ENCODE data around the gene SLC1A4. TPM values are rescaled to one million over a fixed set of nuclear protein-coding genes. Genes with fewer than 3 reads are reported as not detected.

The SLC1A4 gene
- total and polyA plus RNA-seq, 4 experiments from 2014 or later, result 1.6 to 10.3 (median 5.1) TPM

DNA sequence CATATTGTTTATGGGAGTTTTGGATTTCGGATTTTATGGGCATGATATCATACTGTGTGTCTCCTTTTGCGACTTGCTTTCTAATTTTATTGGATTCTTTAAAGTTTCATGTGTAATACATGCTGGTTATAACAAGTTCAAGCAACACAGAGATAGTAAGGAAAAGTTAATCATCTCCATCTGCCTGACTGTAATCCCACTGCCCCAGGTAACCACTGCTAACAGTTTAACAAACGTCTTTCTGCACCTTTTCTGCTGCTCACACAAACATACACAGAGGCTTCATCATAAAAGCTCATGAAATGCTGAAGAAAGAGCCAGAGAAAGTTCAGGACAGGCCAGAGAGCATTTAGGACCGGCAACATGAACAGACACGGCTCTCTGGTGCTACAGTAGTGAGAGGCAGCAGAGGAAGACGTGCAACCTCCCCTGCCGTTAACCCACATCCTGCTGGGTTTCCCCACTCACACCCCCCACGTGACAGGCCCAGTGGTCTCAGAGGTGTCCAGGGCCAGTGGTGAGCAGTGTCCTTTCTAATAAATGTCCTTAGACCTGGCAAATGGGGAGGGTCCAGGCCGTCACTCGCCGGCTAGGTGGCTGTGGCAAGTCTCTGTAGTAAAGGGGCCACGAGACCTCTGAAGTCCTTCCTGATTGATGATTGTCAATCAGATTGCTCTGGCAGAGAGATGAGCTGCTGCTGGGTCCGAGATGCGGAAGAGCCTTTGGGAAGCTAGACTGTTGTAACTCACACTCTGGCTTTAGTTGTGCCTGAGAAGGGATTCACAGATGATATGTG is 43.0 kb upstream of the SLC1A4 start:
- Mint-ChIP-seq H3K4me1 (peaks cover 26 to 44% (median 33%) of the 10 kb centered on the region in 4 donors), H3K4me3 (peak overlapping the region; percentile 67 to 89 (median 81)), H3K27ac (peak overlapping the region; percentile 77 to 93 (median 86)), H3K9me3 (no peaks in the 10 kb centered on the region), H3K27me3 (no peaks in the 10 kb centered on the region), H3K36me3 (no peaks in the 10 kb centered on the region)
- CTCF ChIA-PET (ENCODE audit: partially characterized antibody), result interaction anchor here (0.7 to 1.6 kb wide), 6 partner anchors 25 to 232 kb away, joined by 3 to 9 read pairs (median 3); no protein-coding TSS in a partner anchor
- DNase-seq, result peak; percentile 38 to 52 (median 47)
- Histone ChIP-seq H3K27me3 (ENCODE audit: insufficient read depth, low read length) (no peaks in the 10 kb centered on the region), H3K36me3 (ENCODE audit: insufficient read depth, low read length) (no peaks in the 10 kb centered on the region), H3K4me3 (ENCODE audit: low read length in 2 of 2) (peak overlapping the region in 1 of 2 donors; percentile 47), H3K9me3 (ENCODE audit: control insufficient read depth in 1 of 2, low read length in 2 of 2) (no peaks in the 10 kb centered on the region), H3K27ac (ENCODE audit: low read depth, low read length) (peak overlapping the region; percentile 44), H3K4me1 (ENCODE audit: insufficient read depth, low read length) (peaks cover 30% of the 10 kb centered on the region)
- intact Hi-C loops (cut with micrococcal nuclease), result no loop called here
- POLR2A ChIA-PET (ENCODE audit: partially characterized antibody), result interaction anchor here (0.7 to 1.4 kb wide), 3 partner anchors 43 to 111 kb away, joined by 3 to 6 read pairs (median 4); partner anchors contain the start of gene SLC1A4

DNA sequence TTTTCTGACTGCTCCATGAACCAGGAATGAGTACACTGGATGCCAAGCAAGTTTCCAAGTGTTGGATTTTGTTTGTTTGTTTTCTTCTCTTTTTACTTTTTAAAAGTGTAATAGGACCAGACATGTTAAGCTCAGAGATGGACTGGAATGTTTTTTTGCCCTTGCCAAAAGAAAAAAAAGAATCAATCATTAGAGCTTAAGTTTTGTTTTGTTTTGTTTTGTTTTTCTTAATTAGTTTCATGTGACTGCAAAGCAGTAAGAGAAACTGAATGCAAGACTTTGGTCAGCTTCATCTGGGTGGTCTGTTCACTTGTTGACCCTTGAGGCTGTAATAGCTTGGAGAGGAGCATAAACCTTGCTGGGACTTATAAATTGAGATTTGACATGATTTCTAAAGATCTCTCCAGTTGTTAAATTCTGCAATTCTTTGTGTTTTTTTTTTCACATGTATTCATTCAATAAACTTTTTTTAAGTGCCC is 42.4 kb upstream of the SLC1A4 start:
- intact Hi-C loops (cut with micrococcal nuclease), result no loop called here
- POLR2A ChIA-PET (ENCODE audit: partially characterized antibody), result interaction anchor here (0.7 to 1.4 kb wide), 4 partner anchors 42 to 111 kb away, joined by 3 to 6 read pairs (median 4); partner anchors contain the start of genes CEP68 and SLC1A4
- H3K27ac ChIP-seq (ENCODE audit: low read depth, low read length), result peak overlapping the region; percentile 44
- Mint-ChIP-seq H3K9me3 (no peaks in the 10 kb centered on the region), H3K4me1 (peaks cover 26 to 44% (median 33%) of the 10 kb centered on the region in 4 donors), H3K27ac (peak overlapping the region; percentile 77 to 93 (median 86)), H3K4me3 (peak overlapping the region; percentile 24 to 89 (median 81)), H3K36me3 (no peaks in the 10 kb centered on the region), H3K27me3 (no peaks in the 10 kb centered on the region)
- no peaks in the 10 kb centered on the region for H3K27me3 ChIP-seq (ENCODE audit: insufficient read depth, low read length)
- no peaks in the 10 kb centered on the region for H3K9me3 ChIP-seq (ENCODE audit: control insufficient read depth in 1 of 2, low read length in 2 of 2)
- no peak for DNase-seq
- H3K4me3 ChIP-seq (ENCODE audit: low read length in 2 of 2), result peak overlapping the region in 1 of 2 donors; percentile 47
- no peaks in the 10 kb centered on the region for H3K36me3 ChIP-seq (ENCODE audit: insufficient read depth, low read length)
- H3K4me1 ChIP-seq (ENCODE audit: insufficient read depth, low read length), result peaks cover 30% of the 10 kb centered on the region
- CTCF ChIA-PET (ENCODE audit: partially characterized antibody), result interaction anchor here (0.7 to 1.6 kb wide), 4 partner anchors 29 to 232 kb away, joined by 3 to 9 read pairs (median 3); no protein-coding TSS in a partner anchor

DNA sequence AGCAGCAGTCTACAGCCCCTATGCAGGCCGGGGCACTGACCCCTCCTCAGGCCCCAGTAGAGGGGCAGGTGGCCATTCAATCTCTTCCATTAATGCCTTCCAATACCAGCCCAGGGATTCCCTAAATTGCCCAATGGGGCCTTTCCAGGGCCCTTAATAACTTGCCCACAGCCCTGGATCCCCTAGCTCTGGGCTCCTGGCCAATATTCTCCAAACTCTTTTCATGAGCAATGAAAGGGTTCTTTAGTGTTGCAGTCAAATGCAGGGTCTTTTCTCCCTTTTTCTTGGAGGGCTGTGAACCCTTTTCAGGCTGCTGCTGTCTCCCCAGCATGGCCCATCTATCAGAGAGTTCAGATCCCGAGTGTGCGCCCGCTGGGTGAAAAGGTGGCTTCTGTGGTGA is 41.3 kb upstream of the SLC1A4 start:
- H3K4me3 ChIP-seq (ENCODE audit: low read length in 2 of 2), result no peak overlapping the region
- POLR2A ChIA-PET (ENCODE audit: partially characterized antibody), result interaction anchor here (1.0 kb wide), 1 partner anchor 108 kb away, joined by 3 read pairs; the partner anchor contains the start of gene CEP68
- intact Hi-C loops (cut with micrococcal nuclease), result no loop called here
- no peaks in the 10 kb centered on the region for H3K27me3 ChIP-seq (ENCODE audit: insufficient read depth, low read length)
- H3K9me3 Mint-ChIP-seq, result no peaks in the 10 kb centered on the region
- CTCF ChIA-PET (ENCODE audit: partially characterized antibody), result no interaction called here
- no peaks in the 10 kb centered on the region for H3K36me3 ChIP-seq (ENCODE audit: insufficient read depth, low read length)
- H3K9me3 ChIP-seq (ENCODE audit: control insufficient read depth in 1 of 2, low read length in 2 of 2), result no peaks in the 10 kb centered on the region
- DNase-seq, result no peak
- H3K27ac ChIP-seq (ENCODE audit: low read depth, low read length), result no peak overlapping the region
- H3K4me3 Mint-ChIP-seq, result peak overlapping the region in 3 of 8 donors; percentile 45 to 89 (median 85)
- H3K4me1 ChIP-seq (ENCODE audit: insufficient read depth, low read length), result peaks cover 30% of the 10 kb centered on the region
- no peaks in the 10 kb centered on the region for H3K27me3 Mint-ChIP-seq
- peaks cover 26 to 44% (median 31%) of the 10 kb centered on the region in 4 donors for H3K4me1 Mint-ChIP-seq
- no peaks in the 10 kb centered on the region for H3K36me3 Mint-ChIP-seq
- peak overlapping the region in 1 of 7 donors; percentile 22 for H3K27ac Mint-ChIP-seq

DNA sequence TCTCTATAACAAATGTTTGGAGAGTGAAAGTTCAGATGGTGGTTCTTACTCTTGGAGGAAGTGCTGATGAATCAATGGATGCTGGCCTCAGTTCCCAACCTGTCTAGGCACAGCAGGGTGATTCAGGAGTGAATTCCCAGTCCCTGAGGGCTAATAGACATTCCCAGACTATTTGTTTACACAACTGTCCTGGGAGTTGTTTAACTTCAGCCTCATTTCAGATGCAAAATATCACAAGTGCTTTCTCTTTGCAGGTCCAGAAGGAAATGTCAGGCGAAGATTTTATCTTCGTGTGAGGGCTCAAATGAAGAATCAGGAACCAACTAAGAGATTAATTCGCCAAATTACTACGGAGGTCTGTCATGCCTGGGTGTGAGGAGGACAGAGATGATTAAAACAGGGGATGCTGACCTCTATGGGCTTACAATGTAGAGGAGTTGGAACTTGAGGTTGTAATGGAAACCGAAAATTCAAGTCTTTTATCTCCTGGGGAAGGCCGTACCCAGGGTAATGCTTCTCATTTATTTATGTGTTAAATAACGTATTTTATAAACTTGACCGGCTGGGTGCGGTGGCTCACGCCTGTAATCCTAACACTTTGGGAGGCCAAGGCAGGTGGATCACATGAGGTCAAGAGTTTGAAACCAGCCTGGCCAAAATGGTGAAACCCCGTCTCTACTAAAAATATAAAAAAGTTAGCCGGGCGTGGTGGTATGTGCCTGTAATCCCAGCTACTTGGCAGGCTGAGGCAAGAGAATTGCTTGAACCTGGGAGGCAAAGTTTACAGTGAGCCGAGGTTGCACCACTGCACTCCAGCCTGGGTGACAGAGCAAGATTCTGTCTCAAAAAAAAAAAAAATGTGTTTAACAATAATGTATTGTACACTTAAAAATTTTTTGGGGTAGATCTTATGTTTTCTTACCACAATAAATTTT is 38.7 kb upstream of the SLC1A4 start:
- Mint-ChIP-seq H3K27ac (no peak overlapping the region), H3K36me3 (no peaks in the 10 kb centered on the region), H3K4me1 (peaks cover 21 to 28% (median 25%) of the 10 kb centered on the region in 4 donors), H3K27me3 (no peaks in the 10 kb centered on the region), H3K9me3 (peaks cover 0 to 2% (median under 1%) of the 10 kb centered on the region in 8 donors), H3K4me3 (no peak overlapping the region)
- DNase-seq, result no peak
- intact Hi-C loops (cut with micrococcal nuclease), result no loop called here
- ChIA-PET CTCF (ENCODE audit: partially characterized antibody) (no interaction called here), POLR2A (ENCODE audit: partially characterized antibody) (no interaction called here)
- H3K36me3 ChIP-seq (ENCODE audit: insufficient read depth, low read length), result no peaks in the 10 kb centered on the region
- H3K27ac ChIP-seq (ENCODE audit: low read depth, low read length), result no peak overlapping the region
- H3K4me3 ChIP-seq (ENCODE audit: low read length in 2 of 2), result no peak overlapping the region
- peaks cover 25% of the 10 kb centered on the region for H3K4me1 ChIP-seq (ENCODE audit: insufficient read depth, low read length)
- no peaks in the 10 kb centered on the region for H3K27me3 ChIP-seq (ENCODE audit: insufficient read depth, low read length)
- no peaks in the 10 kb centered on the region for H3K9me3 ChIP-seq (ENCODE audit: control insufficient read depth in 1 of 2, low read length in 2 of 2)

DNA sequence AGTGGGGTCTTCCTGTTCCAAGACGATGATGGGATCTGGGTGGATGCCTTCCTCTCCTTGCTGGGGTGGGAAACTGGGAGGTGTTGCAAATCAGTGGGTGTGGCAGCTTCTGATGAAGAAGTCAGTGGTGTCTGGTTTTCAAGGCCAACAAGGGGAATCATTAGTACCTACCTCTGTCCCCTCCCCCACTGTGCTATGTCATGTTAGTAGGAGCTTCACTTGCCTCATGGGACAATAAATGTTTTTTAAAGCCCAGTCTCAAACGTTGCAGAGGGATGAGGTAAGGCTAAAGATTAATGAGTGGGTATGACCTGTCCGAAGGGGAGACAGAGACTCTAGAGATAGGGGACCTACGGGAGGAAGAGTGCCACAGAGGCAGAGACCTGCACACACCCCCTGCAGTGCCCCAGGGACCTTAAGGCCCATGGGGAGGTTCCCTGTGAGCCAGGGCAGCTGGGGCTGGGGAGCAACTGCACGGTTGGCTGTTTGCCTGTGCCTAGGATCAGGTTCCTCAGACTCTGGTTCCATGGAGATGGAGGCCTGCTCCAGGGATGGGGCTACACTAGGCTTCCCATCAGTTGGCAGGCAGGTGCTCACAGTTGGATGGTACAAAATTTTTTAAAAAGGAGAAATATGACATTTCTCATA is 37.8 kb upstream of the SLC1A4 start:
- Mint-ChIP-seq H3K4me1 (peaks cover 12 to 18% (median 16%) of the 10 kb centered on the region in 4 donors), H3K36me3 (no peaks in the 10 kb centered on the region), H3K9me3 (peaks cover 0 to 5% (median 3%) of the 10 kb centered on the region in 8 donors), H3K4me3 (no peak overlapping the region), H3K27ac (no peak overlapping the region), H3K27me3 (no peaks in the 10 kb centered on the region)
- intact Hi-C loops (cut with micrococcal nuclease), result no loop called here
- Histone ChIP-seq H3K4me3 (ENCODE audit: low read length in 2 of 2) (no peak overlapping the region), H3K27me3 (ENCODE audit: insufficient read depth, low read length) (no peaks in the 10 kb centered on the region), H3K27ac (ENCODE audit: low read depth, low read length) (no peak overlapping the region), H3K36me3 (ENCODE audit: insufficient read depth, low read length) (no peaks in the 10 kb centered on the region), H3K9me3 (ENCODE audit: control insufficient read depth in 1 of 2, low read length in 2 of 2) (no peaks in the 10 kb centered on the region), H3K4me1 (ENCODE audit: insufficient read depth, low read length) (peaks cover 15% of the 10 kb centered on the region)
- ChIA-PET POLR2A (ENCODE audit: partially characterized antibody) (no interaction called here), CTCF (ENCODE audit: partially characterized antibody) (no interaction called here)
- DNase-seq, result no peak

DNA sequence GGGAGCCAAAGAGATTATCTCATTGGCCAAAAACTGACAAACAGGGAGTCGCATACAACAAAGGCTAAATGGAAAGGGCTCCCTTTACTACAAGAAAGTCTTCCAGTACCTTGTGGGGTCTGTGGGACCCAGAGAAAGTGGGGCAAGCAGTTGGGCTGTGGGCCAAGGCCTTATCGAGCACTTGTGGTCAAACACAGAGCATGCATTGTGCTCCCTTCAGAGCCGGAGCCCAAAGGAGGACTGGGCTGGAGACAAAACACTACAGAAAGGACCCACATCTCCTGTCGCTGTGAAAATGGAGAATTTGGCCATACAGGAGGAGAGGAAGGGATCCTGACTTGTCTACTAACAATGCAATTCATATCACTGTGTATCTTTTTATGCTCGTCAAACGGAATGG is 37.1 kb upstream of the SLC1A4 start:
- POLR2A ChIA-PET (ENCODE audit: partially characterized antibody), result no interaction called here
- H3K36me3 ChIP-seq (ENCODE audit: insufficient read depth, low read length), result no peaks in the 10 kb centered on the region
- intact Hi-C loops (cut with micrococcal nuclease), result no loop called here
- CTCF ChIA-PET (ENCODE audit: partially characterized antibody), result no interaction called here
- no peak overlapping the region for H3K27ac ChIP-seq (ENCODE audit: low read depth, low read length)
- Mint-ChIP-seq H3K27ac (no peak overlapping the region), H3K4me3 (no peak overlapping the region), H3K9me3 (peaks cover 0 to 5% (median 3%) of the 10 kb centered on the region in 8 donors), H3K36me3 (no peaks in the 10 kb centered on the region), H3K4me1 (peaks cover 5 to 12% (median 9%) of the 10 kb centered on the region in 4 donors), H3K27me3 (no peaks in the 10 kb centered on the region)
- H3K4me1 ChIP-seq (ENCODE audit: insufficient read depth, low read length), result peaks cover 9% of the 10 kb centered on the region
- DNase-seq, result no peak
- no peak overlapping the region for H3K4me3 ChIP-seq (ENCODE audit: low read length in 2 of 2)
- no peaks in the 10 kb centered on the region for H3K9me3 ChIP-seq (ENCODE audit: control insufficient read depth in 1 of 2, low read length in 2 of 2)
- H3K27me3 ChIP-seq (ENCODE audit: insufficient read depth, low read length), result no peaks in the 10 kb centered on the region

Data from CD4-positive, alpha-beta memory T cell (primary cell).